Activated B cell treated with CpG ODN at 0.5 μM for 24 hours (primary cell): Measurements from ENCODE around the gene IP6K1. TPM values are rescaled to one million over a fixed set of nuclear protein-coding genes. Genes with fewer than 3 reads are reported as not detected.
"Not testable (repeated sequence)": the region's sequence is repeated elsewhere in the genome, so short reads cannot be mapped to it uniquely, and the experiment has no call there.

Experiments
- ATAC-seq: fragments of 200-7000 bp; cut with Tn5 transposase; one replicate; pipeline ENCODE4 v1.10.0; 2021; ENCODE audit warnings: low read depth, mild to moderate bottlenecking, moderate library complexity
- CTCF ChIA-PET: fragments of 350-600 bp; sonication (Branson Sonifier 250); formaldehyde crosslinking; loops from one replicate; lab custom pipeline; 2021; ENCODE audit warnings: antibody characterized with exemption; lab: Charles Lee
- POLR2A ChIA-PET: fragments of 350-600 bp; sonication (Branson Sonifier 250); formaldehyde crosslinking; loops from one replicate; lab custom pipeline; 2021; ENCODE audit warnings: antibody characterized with exemption; lab: Charles Lee
- DNase-seq: peaks from one replicate; pipeline ENCODE4 v3.0.0; 2022
- H3K27ac Mint-ChIP-seq: one replicate; pipeline ENCODE4 v1.8.0; 2020; ENCODE audit warnings: mixed read lengths
- H3K27me3 Mint-ChIP-seq: one replicate; pipeline ENCODE4 v1.8.0; 2021; ENCODE audit warnings: mixed read lengths
- H3K36me3 Mint-ChIP-seq: one replicate; pipeline ENCODE4 v1.8.0; 2021; ENCODE audit warnings: low read depth, mixed read lengths
- H3K4me1 Mint-ChIP-seq: one replicate; pipeline ENCODE4 v1.8.0; 2021; ENCODE audit warnings: mixed read lengths
- H3K4me3 Mint-ChIP-seq: one replicate; pipeline ENCODE4 v1.8.0; 2020; ENCODE audit warnings: mild to moderate bottlenecking, mixed read lengths
- H3K9me3 Mint-ChIP-seq: one replicate; pipeline ENCODE4 v1.8.0; 2020; ENCODE audit warnings: mixed read lengths
- CTCF ChIP-seq: fragments of 200-600 bp; IDR thresholded peaks from one replicate; pipeline ENCODE4 v1.8.0; 2022; ENCODE audit warnings: antibody characterized with exemption, mild to moderate bottlenecking
- intact Hi-C: fragments of 100-400 bp; cut with micrococcal nuclease; formaldehyde crosslinking; loops from one replicate; pipeline ENCODE4 v1.15.1; 2024
- total RNA-seq: library from RNA; stranded (reverse); gene quantifications from 2 replicates; pipeline ENCODE4 v1.2.3, GENCODE V29; 2022

Gene IP6K1
- total RNA-seq, 1 donor from 2014 or later: 47.6 TPM

- ChIA-PET CTCF (no interaction called here), POLR2A (interaction anchor here (0.7 kb wide), 1 partner anchor 58 kb away, joined by 4 read pairs; the partner anchor contains the start of gene GMPPB)
- Mint-ChIP-seq H3K27me3 (no peaks in the 10 kb centered on the region), H3K4me1 (peaks cover 42% of the 10 kb centered on the region), H3K4me3 (no peak overlapping the region), H3K9me3 (no peaks in the 10 kb centered on the region), H3K36me3 (peaks cover 51% of the 10 kb centered on the region), H3K27ac (no peak overlapping the region)
- ATAC-seq: no peak
- intact Hi-C loops: loop anchor here (10.0 kb wide), 1 partner anchor 53 kb away; no protein-coding TSS in a partner anchor
- DNase-seq: no peak
- no peak for TF ChIP-seq CTCF
Observed at GRCh38 chr3:49781415-49782199, 4.7 kb downstream of the IP6K1 start.

- H3K27me3 Mint-ChIP-seq, H3K9me3 Mint-ChIP-seq, CTCF ChIA-PET, ATAC-seq, H3K4me3 Mint-ChIP-seq, H3K27ac Mint-ChIP-seq, DNase-seq: not testable (repeated sequence)
- Mint-ChIP-seq H3K36me3 (peaks cover 51% of the 10 kb centered on the region), H3K4me1 (peaks cover 40% of the 10 kb centered on the region)
- intact Hi-C loops: loop anchor here (10.0 kb wide), 1 partner anchor 54 kb away; no protein-coding TSS in a partner anchor
- POLR2A ChIA-PET: interaction anchor here (0.7 kb wide), 1 partner anchor 57 kb away, joined by 4 read pairs; the partner anchor contains the start of gene GMPPB
Observed at GRCh38 chr3:49780975-49781365, 5.4 kb downstream of the IP6K1 start.

- no peak for TF ChIP-seq CTCF
- Mint-ChIP-seq H3K36me3 (peaks cover 51% of the 10 kb centered on the region), H3K4me1 (peaks cover 36% of the 10 kb centered on the region), H3K27me3 (no peaks in the 10 kb centered on the region), H3K9me3 (no peaks in the 10 kb centered on the region), H3K27ac (no peak overlapping the region), H3K4me3 (no peak overlapping the region)
- ATAC-seq: no peak
- ChIA-PET POLR2A (interaction anchor here (0.5 kb wide), 1 partner anchor 74 kb away, joined by 6 read pairs; no protein-coding TSS in a partner anchor), CTCF (no interaction called here)
- no peak for DNase-seq
- intact Hi-C loops: loop anchor here (10.0 kb wide), 1 partner anchor 54 kb away; no protein-coding TSS in a partner anchor
Observed at GRCh38 chr3:49780080-49780974, 6.0 kb downstream of the IP6K1 start.

GRCh38 chr3:49779358-49780079, 6.8 kb downstream of the IP6K1 start:
- H3K4me1 Mint-ChIP-seq: peaks cover 30% of the 10 kb centered on the region
- ChIA-PET POLR2A (interaction anchor here (0.5 kb wide), 1 partner anchor 74 kb away, joined by 6 read pairs; no protein-coding TSS in a partner anchor), CTCF (no interaction called here)
- H3K27ac Mint-ChIP-seq: no peak overlapping the region
- TF ChIP-seq CTCF: no peak
- ATAC-seq (no peak), DNase-seq (no peak)
- peaks cover 55% of the 10 kb centered on the region for H3K36me3 Mint-ChIP-seq
- H3K27me3 Mint-ChIP-seq: no peaks in the 10 kb centered on the region
- intact Hi-C loops: loop anchor here (10.0 kb wide), 1 partner anchor 55 kb away; no protein-coding TSS in a partner anchor
- H3K9me3 Mint-ChIP-seq: no peaks in the 10 kb centered on the region
- no peak overlapping the region for H3K4me3 Mint-ChIP-seq

GRCh38 chr3:49776101-49776500, 10.2 kb downstream of the IP6K1 start:
- H3K4me3 Mint-ChIP-seq, H3K9me3 Mint-ChIP-seq, CTCF ChIA-PET, intact Hi-C loops, ATAC-seq, POLR2A ChIA-PET, H3K27me3 Mint-ChIP-seq, H3K27ac Mint-ChIP-seq, DNase-seq: not testable (repeated sequence)
- peaks cover 46% of the 10 kb centered on the region for H3K36me3 Mint-ChIP-seq
- peaks cover 22% of the 10 kb centered on the region for H3K4me1 Mint-ChIP-seq
